OCI-LY7 (cell line): ENCODE measurements around the gene SMYD1. TPM values are rescaled to one million over a fixed set of nuclear protein-coding genes. Genes with fewer than 3 reads are reported as not detected.

Source experiments
- BruUV-seq: library from RNA; stranded (reverse); fragments of 400-500 nt; replicated peaks from 2 replicates; lab custom pipeline; 2021; lab: Mats Ljungman, UMichigan
- CTCF ChIA-PET: fragments of 300-600 bp; sonication (Branson Sonifier 250); formaldehyde crosslinking; loops from one replicate; lab custom pipeline; 2022; ENCODE audit warnings: antibody characterized with exemption; ENCODE audit not compliant: unreplicated experiment; lab: Charles Lee
- POLR2A ChIA-PET: fragments of 300-600 bp; sonication (Branson Sonifier 250); formaldehyde crosslinking; loops from one replicate; lab custom pipeline; 2022; ENCODE audit warnings: antibody characterized with exemption; lab: Charles Lee
- DNase-seq: peaks from one replicate; pipeline ENCODE4 v3.0.0-alpha.2; 2015; ENCODE audit warnings: low spot score
- H2AFZ ChIP-seq: fragments of 200-600 bp; sonication (generic), shearing (Covaris generic); 2 replicates; pipeline ENCODE4 v1.6.1; 2014; ENCODE audit warnings: mild to moderate bottlenecking, antibody characterized with exemption, low read length, moderate library complexity
- H3K27ac ChIP-seq: fragments of 200-600 bp; sonication (generic); 2 replicates; pipeline ENCODE4 v1.5.1; 2014; ENCODE audit warnings: mixed run types, low read depth, mild to moderate bottlenecking, moderate library complexity, low read length, inconsistent platforms; ENCODE audit not compliant: poor library complexity, severe bottlenecking
- H3K36me3 ChIP-seq: fragments of 200-600 bp; sonication (generic); 2 replicates; pipeline ENCODE4 v1.6.1; 2014; ENCODE audit warnings: mild to moderate bottlenecking, antibody characterized with exemption, low read length, moderate library complexity, mixed read lengths; ENCODE audit not compliant: insufficient read depth
- H3K4me1 ChIP-seq: fragments of 200-600 bp; sonication (generic); 2 replicates; pipeline ENCODE4 v1.5.1; 2014; ENCODE audit warnings: mild to moderate bottlenecking, low read length; ENCODE audit not compliant: insufficient read depth, poor library complexity, severe bottlenecking
- H3K4me2 ChIP-seq: fragments of 200-600 bp; sonication (generic); 2 replicates; pipeline ENCODE4 v1.6.1; 2014; ENCODE audit warnings: mild to moderate bottlenecking, low read length
- H3K4me3 ChIP-seq: fragments of 200-600 bp; sonication (generic); 2 replicates; pipeline ENCODE4 v1.5.1; 2014; ENCODE audit warnings: mild to moderate bottlenecking, low read depth, low read length; ENCODE audit not compliant: poor library complexity, severe bottlenecking
- H3K79me2 ChIP-seq: fragments of 200-600 bp; sonication (generic); 2 replicates; pipeline ENCODE4 v1.6.1; 2016; ENCODE audit warnings: low read depth, mild to moderate bottlenecking, low read length, moderate library complexity, mixed read lengths; ENCODE audit not compliant: insufficient read depth
- H3K9me2 ChIP-seq: fragments of 200-600 bp; sonication (generic); 2 replicates; pipeline ENCODE4 v1.6.1; 2016; ENCODE audit warnings: mild to moderate bottlenecking, low read length, mixed read lengths; ENCODE audit not compliant: insufficient read depth
- H3K9me3 ChIP-seq: fragments of 200-600 bp; sonication (generic); 2 replicates; pipeline ENCODE4 v1.6.1; 2014; ENCODE audit warnings: mild to moderate bottlenecking, mixed run types, low read length, mixed read lengths
- H4K20me1 ChIP-seq: fragments of 200-600 bp; sonication (generic); 2 replicates; pipeline ENCODE4 v1.6.1; 2014; ENCODE audit warnings: mild to moderate bottlenecking, antibody characterized with exemption, low read length, moderate library complexity, mixed read lengths; ENCODE audit not compliant: insufficient read depth
- EZH2phosphoT487 ChIP-seq: fragments of 200-600 bp; sonication (generic); IDR thresholded peaks from 2 replicates; pipeline ENCODE4 v1.6.1; 2018; ENCODE audit warnings: low read depth, borderline replicate concordance, mild to moderate bottlenecking, mixed run types, antibody characterized with exemption, low read length, moderate library complexity, mixed read lengths
- intact Hi-C: fragments of 100-400 bp; cut with micrococcal nuclease; formaldehyde crosslinking; loops from one replicate; pipeline ENCODE4 v1.10.0; 2022; ENCODE audit not compliant: unreplicated experiment
- total RNA-seq, 2 experiments: library from RNA; depleted of rRNA in 1 of 2; stranded (reverse); fragments of >200 nt in 1 of 2; shearing (Covaris generic) in 1 of 2; gene quantifications; 2 replicates each; pipeline ENCODE4 v1.2.3, GENCODE V29; 2014 to 2022
- TF ChIP-seq, protein P1 (sequence below): fragments of 200-600 bp; sonication (generic); conservative IDR thresholded peaks from 2 replicates; pipeline ENCODE4 v1.5.1; 2014; ENCODE audit warnings: mild to moderate bottlenecking, antibody characterized with exemption, low read length, moderate library complexity, mixed read lengths

SMYD1 gene
- total RNA-seq, 2 experiments from 2014 or later, result not detected

DNA sequence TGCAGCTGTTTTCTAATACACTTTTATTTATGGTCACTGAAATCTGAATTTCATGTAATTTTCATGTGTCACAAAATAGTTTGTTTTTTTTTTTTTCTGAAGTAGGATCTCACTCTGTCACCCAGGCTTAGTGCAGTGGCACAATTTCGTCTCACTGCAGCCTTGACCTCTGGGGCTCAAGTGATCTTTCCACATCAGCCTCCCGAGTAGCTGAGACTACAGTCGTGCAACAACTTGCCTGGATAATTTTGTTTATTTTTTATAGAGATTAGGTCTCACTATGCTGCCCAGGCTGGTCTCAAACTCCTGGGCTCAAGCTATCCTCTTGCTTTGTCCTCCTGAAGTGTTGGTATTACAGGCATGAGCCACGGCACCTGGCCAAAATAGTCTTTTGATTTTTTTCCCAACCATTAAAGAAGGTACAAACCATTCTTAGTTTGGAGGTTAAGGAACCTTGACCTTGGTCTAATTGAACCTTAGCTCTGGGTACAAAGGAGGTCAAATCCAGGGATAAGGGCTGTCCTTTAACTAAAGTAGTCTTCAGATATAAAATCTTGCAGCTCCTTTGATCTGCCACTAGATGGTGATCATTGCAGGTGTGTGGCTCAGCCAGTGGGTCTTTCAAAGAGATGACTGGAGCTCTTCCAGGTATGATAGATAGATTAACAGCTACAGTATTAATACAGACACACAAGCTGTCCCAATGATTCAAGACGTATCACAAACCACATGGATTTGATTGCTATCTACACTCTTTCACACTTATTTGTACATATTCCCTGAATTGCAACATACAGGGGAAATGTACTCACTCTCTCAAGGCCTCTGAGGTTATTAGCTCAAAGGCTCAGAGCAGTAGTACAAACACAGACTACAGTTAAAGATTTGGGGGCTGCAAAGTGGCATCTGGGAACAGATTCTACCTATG is 7.4 kb upstream of the SMYD1 start:
- H2AFZ ChIP-seq, result no peak overlapping the region
- no peak overlapping the region for H3K4me3 ChIP-seq
- ChIA-PET POLR2A (interaction anchor here (0.6 to 1.7 kb wide), 3 partner anchors 28 to 44 kb away, joined by 3 to 7 read pairs (median 3); partner anchors contain the start of gene RNU2-63P), CTCF (interaction anchor here (0.6 to 1.3 kb wide), 3 partner anchors 17 to 103 kb away, joined by 3 to 5 read pairs (median 4); no protein-coding TSS in a partner anchor)
- H3K9me3 ChIP-seq, result no peaks in the 10 kb centered on the region
- no peak for TF ChIP-seq EZH2phosphoT487
- TF ChIP-seq, protein P1, sequence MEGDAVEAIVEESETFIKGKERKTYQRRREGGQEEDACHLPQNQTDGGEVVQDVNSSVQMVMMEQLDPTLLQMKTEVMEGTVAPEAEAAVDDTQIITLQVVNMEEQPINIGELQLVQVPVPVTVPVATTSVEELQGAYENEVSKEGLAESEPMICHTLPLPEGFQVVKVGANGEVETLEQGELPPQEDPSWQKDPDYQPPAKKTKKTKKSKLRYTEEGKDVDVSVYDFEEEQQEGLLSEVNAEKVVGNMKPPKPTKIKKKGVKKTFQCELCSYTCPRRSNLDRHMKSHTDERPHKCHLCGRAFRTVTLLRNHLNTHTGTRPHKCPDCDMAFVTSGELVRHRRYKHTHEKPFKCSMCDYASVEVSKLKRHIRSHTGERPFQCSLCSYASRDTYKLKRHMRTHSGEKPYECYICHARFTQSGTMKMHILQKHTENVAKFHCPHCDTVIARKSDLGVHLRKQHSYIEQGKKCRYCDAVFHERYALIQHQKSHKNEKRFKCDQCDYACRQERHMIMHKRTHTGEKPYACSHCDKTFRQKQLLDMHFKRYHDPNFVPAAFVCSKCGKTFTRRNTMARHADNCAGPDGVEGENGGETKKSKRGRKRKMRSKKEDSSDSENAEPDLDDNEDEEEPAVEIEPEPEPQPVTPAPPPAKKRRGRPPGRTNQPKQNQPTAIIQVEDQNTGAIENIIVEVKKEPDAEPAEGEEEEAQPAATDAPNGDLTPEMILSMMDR, result peak; percentile 88
- H3K79me2 ChIP-seq, result 0 out of 2 replicates have a peak, but pooled peaks cover under 1% of the 10 kb centered on the region
- peaks cover 8% of the 10 kb centered on the region for H3K4me1 ChIP-seq
- intact Hi-C loops, result loop anchor here (1.0 to 2.0 kb wide), 2 partner anchors 100 to 127 kb away; no protein-coding TSS in a partner anchor
- DNase-seq, result peak; percentile 68
- no peaks in the 10 kb centered on the region for H3K36me3 ChIP-seq
- no TSS peak for BruUV-seq
- no peak overlapping the region for H3K4me2 ChIP-seq
- no peaks in the 10 kb centered on the region for H4K20me1 ChIP-seq
- H3K9me2 ChIP-seq, result no peaks in the 10 kb centered on the region
- H3K27ac ChIP-seq, result no peak overlapping the region

DNA sequence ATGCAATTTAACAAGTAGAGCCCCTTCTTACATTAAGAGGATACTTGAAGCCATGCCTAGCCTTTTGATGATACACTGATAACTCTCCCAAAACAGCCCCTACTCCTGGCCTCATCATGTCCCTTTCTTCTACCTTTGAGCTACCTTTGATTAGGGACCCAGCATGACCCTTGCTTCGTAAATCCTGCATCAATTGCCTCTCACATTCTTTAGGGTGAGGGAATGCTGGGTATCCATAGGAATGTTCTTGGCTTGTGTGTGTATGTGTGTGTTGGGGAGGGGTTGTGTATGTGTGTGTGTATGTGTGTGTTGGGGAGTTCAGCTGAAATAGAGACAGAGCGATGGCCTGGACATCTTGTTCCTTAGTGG is 6.7 kb upstream of the SMYD1 start:
- intact Hi-C loops, result loop anchor here (1.0 to 2.0 kb wide), 2 partner anchors 99 to 126 kb away; no protein-coding TSS in a partner anchor
- H3K36me3 ChIP-seq, result no peaks in the 10 kb centered on the region
- H3K79me2 ChIP-seq, result no peaks in the 10 kb centered on the region
- DNase-seq, result no peak
- H2AFZ ChIP-seq, result no peak overlapping the region
- no peaks in the 10 kb centered on the region for H3K9me3 ChIP-seq
- H4K20me1 ChIP-seq, result no peaks in the 10 kb centered on the region
- no TSS peak for BruUV-seq
- ChIA-PET POLR2A (interaction anchor here (0.8 to 1.7 kb wide), 3 partner anchors 29 to 102 kb away, joined by 3 to 7 read pairs (median 5); partner anchors contain the start of gene RNU2-63P), CTCF (interaction anchor here (1.1 to 1.3 kb wide), 2 partner anchors 99 to 102 kb away, joined by 4 to 5 read pairs; no protein-coding TSS in a partner anchor)
- no peak overlapping the region for H3K27ac ChIP-seq
- peaks cover 7% of the 10 kb centered on the region for H3K4me1 ChIP-seq
- no peaks in the 10 kb centered on the region for H3K9me2 ChIP-seq
- TF ChIP-seq, protein P1, result no peak
- no peak for TF ChIP-seq EZH2phosphoT487
- H3K4me2 ChIP-seq, result no peak overlapping the region
- H3K4me3 ChIP-seq, result no peak overlapping the region
